HG02938 (cell line): ENCODE data around the gene EEFSEC.
A peak's percentile ranks its signal among the peaks of the same experiment; 100 is the strongest.
"Not testable (repeated sequence)": the region's sequence is repeated elsewhere in the genome, so short reads cannot be mapped to it uniquely, and the experiment has no call there.

ENCODE experiments used
- ATAC-seq: cut with Tn5 transposase; IDR thresholded peaks from one replicate; pipeline ENCODE4 v1.9.1; 2021; ENCODE audit warnings: mild to moderate bottlenecking, moderate library complexity; ENCODE audit not compliant: unreplicated experiment

The EEFSEC gene

GRCh38 chr3:128151758-128152274 lies 1.5 kb upstream of the EEFSEC start:
- ATAC-seq, result no peak

GRCh38 chr3:128152419-128153155 lies 694 bp upstream of the EEFSEC start:
- peak; percentile 50 for ATAC-seq

GRCh38 chr3:128154354-128154753 lies 1.1 kb downstream of the EEFSEC start:
- ATAC-seq, result not testable (repeated sequence)

- no peak for ATAC-seq
These were observed 2.5 kb downstream of the EEFSEC start for GRCh38 chr3:128155616-128156360.

- no peak for ATAC-seq
These were observed 7.4 kb downstream of the EEFSEC start for GRCh38 chr3:128160661-128161060.

- ATAC-seq, result no peak
These were observed 10.2 kb downstream of the EEFSEC start for GRCh38 chr3:128163432-128163831.

GRCh38 chr3:128166971-128167453 lies 13.7 kb downstream of the EEFSEC start:
- no peak for ATAC-seq

GRCh38 chr3:128167646-128167972 lies 14.3 kb downstream of the EEFSEC start:
- no peak for ATAC-seq

GRCh38 chr3:128167973-128168674 lies 14.8 kb downstream of the EEFSEC start:
- no peak for ATAC-seq

GRCh38 chr3:128168836-128169235 lies 15.6 kb downstream of the EEFSEC start:
- no peak for ATAC-seq

- no peak for ATAC-seq
These were observed 17.7 kb downstream of the EEFSEC start for GRCh38 chr3:128170866-128171516.

- no peak for ATAC-seq
These were observed 19.9 kb downstream of the EEFSEC start for GRCh38 chr3:128173200-128173599.

GRCh38 chr3:128173849-128174248 lies 20.6 kb downstream of the EEFSEC start:
- ATAC-seq, result no peak

- no peak for ATAC-seq
These were observed 21.7 kb downstream of the EEFSEC start for GRCh38 chr3:128174675-128175590.

GRCh38 chr3:128175768-128176167 lies 22.5 kb downstream of the EEFSEC start:
- ATAC-seq, result no peak

- ATAC-seq, result no peak
These were observed 23.1 kb downstream of the EEFSEC start for GRCh38 chr3:128176276-128176833.

GRCh38 chr3:128177865-128178264 lies 24.6 kb downstream of the EEFSEC start:
- no peak for ATAC-seq

- ATAC-seq, result no peak
These were observed 25.7 kb downstream of the EEFSEC start for GRCh38 chr3:128178782-128179483.

GRCh38 chr3:128179484-128179819 lies 26.2 kb downstream of the EEFSEC start:
- no peak for ATAC-seq
